AG08396 (cell line): Measurements from ENCODE around the gene MFNG.

ENCODE experiments used
- DNase-seq: peaks from one replicate; pipeline ENCODE4 v3.0.0; 2012; ENCODE audit warnings: low spot score, mixed read lengths

Gene MFNG

GRCh38 chr22:37448516-37449127 lies 37.6 kb downstream of the MFNG start:
- no peak for DNase-seq

GRCh38 chr22:37445501-37445900 lies 40.7 kb downstream of the MFNG start:
- no peak for DNase-seq

DNA sequence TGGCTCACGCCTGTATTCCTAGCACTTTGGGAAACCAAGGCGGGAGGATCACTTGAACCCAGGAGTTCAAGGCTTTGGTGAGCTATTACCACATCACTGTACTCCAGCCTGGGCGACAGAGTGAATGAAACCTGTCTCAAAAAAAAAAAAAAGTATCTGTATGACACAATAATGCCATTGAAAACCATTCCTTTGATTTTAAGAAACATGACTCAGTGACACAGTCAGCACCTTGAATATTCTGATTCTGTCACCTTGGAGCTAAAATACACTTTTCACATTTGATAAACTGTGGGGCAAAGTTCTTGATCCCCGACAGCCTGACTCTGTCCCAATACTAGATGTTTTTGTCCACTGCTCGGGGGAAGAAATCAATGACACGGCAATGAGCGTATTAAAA lies 42.2 kb downstream of the MFNG start:
- DNase-seq, result no peak

- no peak for DNase-seq
Measured at GRCh38 chr22:37443086-37443485, 43.1 kb downstream of the MFNG start.

DNA sequence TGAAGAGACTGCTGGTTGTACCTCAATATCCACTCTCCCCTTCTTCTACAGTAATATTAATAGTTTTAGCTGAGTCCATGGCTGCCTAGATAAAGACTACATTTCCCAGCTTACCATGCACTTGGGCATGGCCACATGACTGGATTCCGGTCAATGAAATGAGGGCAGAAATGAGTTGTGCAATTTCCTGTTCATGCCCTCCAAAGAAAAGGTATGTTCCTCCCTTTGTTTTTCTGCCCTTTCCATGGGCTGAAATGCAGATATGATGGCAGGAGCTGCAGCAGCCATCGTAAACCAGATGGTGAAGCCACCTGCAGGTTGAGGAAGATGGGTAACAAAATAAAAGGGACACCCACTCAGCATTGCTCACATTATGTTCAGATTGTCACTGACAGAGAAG lies 43.6 kb downstream of the MFNG start:
- DNase-seq, result no peak

DNA sequence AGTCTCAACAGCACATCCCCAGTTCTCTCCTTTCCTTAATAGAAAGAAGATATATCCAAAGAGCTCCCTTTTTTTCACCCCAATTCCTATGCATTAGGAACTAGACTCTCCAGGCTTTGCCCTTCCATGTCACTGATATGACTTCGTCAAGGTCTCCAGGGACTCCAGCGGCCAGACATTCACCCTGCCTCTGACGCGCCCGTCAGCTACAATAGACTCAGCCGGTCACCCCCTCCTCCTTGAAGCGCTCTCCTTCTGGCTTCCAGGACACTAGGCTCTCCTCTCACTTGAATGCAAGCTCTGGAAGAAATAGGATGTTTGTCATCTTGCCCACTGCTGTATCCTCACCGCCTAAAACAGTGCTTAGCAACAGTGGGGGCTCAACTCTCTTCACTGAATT lies 44.0 kb downstream of the MFNG start:
- no peak for DNase-seq

DNA sequence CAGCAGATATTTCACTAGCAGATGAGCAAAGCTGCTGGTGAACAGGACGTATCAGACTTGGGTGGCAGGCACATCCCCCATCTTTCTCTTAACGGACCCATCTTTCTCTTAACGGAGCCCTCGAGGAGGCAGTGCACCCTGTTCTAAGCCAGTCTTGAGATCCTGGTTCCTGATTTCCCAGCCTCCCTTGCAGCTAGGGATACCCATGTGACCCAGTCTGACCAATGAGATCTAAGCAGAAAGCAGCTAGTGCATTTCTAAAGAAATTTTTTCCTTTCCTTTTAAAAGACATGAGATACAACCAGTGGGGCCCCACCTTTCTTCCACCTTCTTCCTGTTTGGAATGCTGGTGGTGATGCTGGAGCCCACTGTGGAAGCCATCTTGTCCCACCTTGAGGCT lies 45.3 kb downstream of the MFNG start:
- no peak for DNase-seq

DNA sequence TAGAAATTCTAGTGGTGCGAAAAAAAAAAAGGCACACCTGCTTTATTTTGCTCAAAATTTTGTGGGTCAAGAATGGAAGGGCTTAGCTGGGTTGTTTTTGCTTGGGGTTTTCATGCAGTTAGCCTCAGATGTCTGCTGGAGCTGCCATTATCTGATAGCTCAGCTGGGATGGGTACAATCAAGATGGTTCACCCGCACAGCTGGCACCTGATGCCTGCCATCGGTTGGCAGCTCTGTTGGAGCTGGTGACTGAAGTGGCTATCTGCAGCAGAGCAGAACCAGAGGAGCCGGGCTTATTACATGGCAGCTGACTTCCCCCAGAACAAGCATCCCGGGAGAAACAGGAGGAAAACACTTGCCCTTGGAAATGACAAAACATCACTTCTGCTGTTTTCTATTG lies 46.8 kb downstream of the MFNG start:
- DNase-seq, result no peak

DNA sequence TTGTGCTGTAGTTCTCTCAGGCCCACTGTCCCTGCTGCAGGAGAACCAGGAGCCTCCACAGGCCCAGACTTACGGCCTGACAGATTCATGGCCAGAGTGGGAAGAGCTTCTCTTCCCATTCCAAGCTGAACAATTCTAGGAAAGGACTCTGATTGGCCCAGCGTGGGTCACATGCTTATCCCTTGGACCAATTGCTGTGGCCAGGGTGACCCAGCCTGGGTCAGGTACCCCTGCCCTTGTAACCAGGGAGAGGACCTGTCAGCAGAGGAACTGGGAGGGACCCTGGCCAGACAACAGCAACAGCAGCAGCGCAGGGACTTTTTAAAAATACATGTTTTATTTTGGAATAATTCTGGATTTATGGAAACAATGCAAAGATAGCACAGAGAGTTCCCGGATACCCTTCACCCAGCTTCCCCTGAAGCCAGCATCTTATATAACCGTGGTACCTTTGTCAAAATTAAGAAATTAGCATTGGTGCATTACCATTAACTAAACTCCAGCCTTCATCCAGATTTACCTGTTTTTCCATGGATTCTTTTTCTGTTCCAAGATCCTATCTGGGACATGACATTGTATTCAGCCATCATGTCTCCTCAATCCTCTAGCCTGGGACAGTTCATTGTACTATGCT lies 50.1 kb downstream of the MFNG start:
- no peak for DNase-seq

DNA sequence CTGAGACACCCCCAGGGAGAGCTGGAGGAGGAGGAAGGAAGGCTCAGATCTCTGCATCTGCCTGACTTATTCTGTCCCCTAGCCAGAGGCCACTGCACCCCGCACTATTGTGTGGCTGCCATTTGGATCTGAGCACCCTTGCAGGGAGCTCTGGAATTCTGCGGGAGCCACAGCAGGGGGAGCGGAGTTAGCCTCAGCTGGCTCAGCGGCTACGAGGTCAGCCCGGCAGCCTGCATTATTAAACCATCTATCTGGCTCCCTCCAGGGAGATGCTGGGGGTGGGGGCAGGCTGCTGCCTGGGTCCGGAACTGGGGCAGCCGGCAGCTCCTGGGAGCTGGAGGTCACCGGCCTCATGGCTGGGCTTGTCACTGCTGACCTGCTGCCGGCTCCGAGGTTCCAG lies 52.4 kb downstream of the MFNG start:
- no peak for DNase-seq

DNA sequence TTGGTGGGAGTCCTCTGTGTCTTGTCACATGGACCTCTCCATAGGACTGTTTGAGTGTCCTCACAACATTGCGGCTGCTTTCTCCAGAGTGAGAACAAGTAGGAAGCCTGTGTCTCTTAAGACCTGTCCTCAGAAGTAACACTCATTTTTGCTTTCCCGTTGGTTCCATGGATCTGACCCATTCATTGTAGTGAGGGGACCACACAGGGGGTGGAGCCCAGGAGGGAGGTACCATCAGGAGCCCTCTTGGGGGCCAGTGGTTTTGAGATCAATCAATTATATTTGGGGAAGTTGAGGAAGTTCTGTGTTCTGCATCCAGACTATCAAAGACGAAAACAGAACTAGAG lies 53.5 kb downstream of the MFNG start:
- no peak for DNase-seq

DNA sequence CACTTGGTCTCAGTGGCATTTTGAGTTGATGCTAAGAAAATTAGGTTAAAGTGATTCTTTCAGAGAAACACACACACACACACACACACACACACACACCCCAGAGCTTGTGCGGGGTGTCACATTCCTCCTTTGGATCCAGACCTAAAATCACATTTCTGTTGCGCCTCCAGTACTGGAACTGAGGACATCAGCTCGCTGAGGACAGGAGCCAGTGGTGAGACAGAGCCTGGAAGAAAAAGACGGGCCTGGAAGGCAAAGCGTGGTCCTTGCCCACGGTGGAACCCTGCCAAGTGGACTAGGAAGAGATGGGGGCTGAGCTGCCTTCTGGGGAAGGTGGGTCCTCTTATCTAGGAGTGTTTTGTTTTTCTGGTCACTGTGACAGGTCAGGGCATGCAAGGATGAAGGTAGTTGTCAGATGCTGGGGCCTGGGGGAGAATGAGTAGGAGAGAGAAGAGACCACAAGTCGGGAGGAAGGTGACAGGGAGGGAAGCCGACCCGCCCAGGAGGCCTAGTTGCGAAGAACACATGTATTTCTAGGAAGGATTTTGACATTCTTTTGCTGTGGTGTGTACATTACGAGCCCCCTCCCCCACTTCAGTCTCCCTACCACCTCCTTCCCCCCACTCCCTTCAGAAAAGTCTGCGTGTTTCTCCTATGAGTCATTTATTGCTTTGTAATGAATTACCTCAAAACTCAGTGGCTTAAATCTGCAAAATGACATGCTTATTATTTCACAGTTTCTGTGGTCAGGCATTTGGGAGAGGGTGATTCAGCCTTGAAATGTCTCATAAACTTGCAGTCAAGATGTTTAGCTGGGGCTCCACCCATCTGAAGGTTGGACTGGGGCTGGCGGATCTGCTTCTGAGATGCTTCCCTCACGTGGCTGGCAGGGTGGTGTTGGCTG lies 54.1 kb downstream of the MFNG start:
- peak; percentile 87 for DNase-seq

GRCh38 chr22:37431366-37431765 lies 54.8 kb downstream of the MFNG start:
- peak; percentile 13 for DNase-seq

DNA sequence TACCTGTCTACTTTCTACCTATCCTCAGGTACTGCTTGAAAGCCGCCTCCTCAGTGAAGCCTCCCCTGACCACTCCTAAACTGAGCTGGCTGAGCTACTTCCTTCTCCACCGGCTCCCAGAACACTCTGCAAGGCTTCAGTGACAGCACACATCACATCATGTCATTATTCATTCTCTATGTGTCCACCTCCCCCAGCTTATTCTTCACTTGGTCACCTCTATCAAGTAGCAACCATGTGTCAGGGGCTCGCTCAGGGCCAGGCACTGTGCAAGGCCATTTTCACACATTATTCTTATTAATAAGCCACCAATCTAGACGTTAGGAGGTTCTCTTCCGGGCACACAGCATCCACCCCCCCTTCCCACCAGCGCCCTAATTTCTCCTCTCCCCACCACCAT lies 55.2 kb downstream of the MFNG start:
- DNase-seq, result no peak

GRCh38 chr22:37428649-37429586 lies 57.3 kb downstream of the MFNG start:
- peak; percentile 78 for DNase-seq

- no peak for DNase-seq
Measured at GRCh38 chr22:37427711-37428635, 58.2 kb downstream of the MFNG start.

- peak; percentile 54 for DNase-seq
Measured at GRCh38 chr22:37427135-37427710, 59.0 kb downstream of the MFNG start, which contains the start of gene ELFN2. Gene ELFN2, minus strand, starts transcription at chr22:37427479. Its CDS starts 51,945 bp downstream, at chr22:37375534.

- DNase-seq, result peak; percentile 13
Measured at GRCh38 chr22:37426706-37427134, 59.5 kb downstream of the MFNG start.

GRCh38 chr22:37425800-37426705 lies 60.1 kb downstream of the MFNG start:
- peak; percentile 13 for DNase-seq
